Neural cell (in vitro differentiated cells): ENCODE results near the gene SLFN12. TPM values are rescaled to one million over a fixed set of nuclear protein-coding genes. Genes with fewer than 3 reads are reported as not detected.

Experiments used
- H2AFZ ChIP-seq: fragments of 200-600, 300-800 bp; sonication (generic), shearing (Covaris generic); 2 replicates; pipeline ENCODE4 v1.6.0; 2014; ENCODE audit warnings: low read depth, mild to moderate bottlenecking, antibody characterized with exemption, low read length, moderate library complexity
- H3F3A ChIP-seq: fragments of 200-600 bp; shearing (Covaris generic); 2 replicates; pipeline ENCODE4 v1.6.1; 2016; ENCODE audit warnings: mild to moderate bottlenecking, moderate library complexity, mixed read lengths, antibody characterized with exemption, low read length; ENCODE audit not compliant: insufficient read depth, poor library complexity, severe bottlenecking
- H3K27ac ChIP-seq: fragments of 200-600, 300-800 bp; sonication (generic), shearing (Covaris generic); 2 replicates; pipeline ENCODE4 v1.5.1; 2014; ENCODE audit warnings: mild to moderate bottlenecking, low read length, moderate library complexity
- H3K27me3 ChIP-seq: fragments of 300-800, 200-600 bp; sonication (generic), shearing (Covaris generic); 2 replicates; pipeline ENCODE4 v1.6.0; 2014; ENCODE audit warnings: mild to moderate bottlenecking, low read depth, low read length, moderate library complexity; ENCODE audit not compliant: insufficient read depth
- H3K36me3 ChIP-seq: fragments of 300-800, 200-600 bp; sonication (generic), shearing (Covaris generic); 2 replicates; pipeline ENCODE4 v1.5.1; 2014; ENCODE audit warnings: mild to moderate bottlenecking, antibody characterized with exemption, low read length, moderate library complexity; ENCODE audit not compliant: insufficient read depth
- H3K4me2 ChIP-seq: fragments of 300-800, 200-600 bp; sonication (generic), shearing (Covaris generic); 2 replicates; pipeline ENCODE4 v1.6.0; 2014; ENCODE audit warnings: mild to moderate bottlenecking, low read length
- H3K4me3 ChIP-seq: fragments of 300-800, 200-600 bp; sonication (generic), shearing (Covaris generic); 2 replicates; pipeline ENCODE4 v1.5.1; 2014; ENCODE audit warnings: mild to moderate bottlenecking, low read length, moderate library complexity
- H3K79me2 ChIP-seq: fragments of 200-600 bp; shearing (Covaris generic); replicated peaks from 2 replicates; pipeline ENCODE4 v1.6.0; 2014; ENCODE audit warnings: mild to moderate bottlenecking, low read length, moderate library complexity; ENCODE audit not compliant: insufficient read depth
- H3K9ac ChIP-seq: fragments of 300-800, 200-600 bp; sonication (generic), shearing (Covaris generic); 2 replicates; pipeline ENCODE4 v1.6.1; 2016; ENCODE audit warnings: mild to moderate bottlenecking, low read length, mixed read lengths
- H3K9me2 ChIP-seq: fragments of 200-600 bp; shearing (Covaris generic); 2 replicates; pipeline ENCODE4 v1.6.1; 2016; ENCODE audit warnings: mild to moderate bottlenecking, low read length, mixed read lengths; ENCODE audit not compliant: insufficient read depth
- H3K9me3 ChIP-seq: fragments of 200-600, 300-800 bp; sonication (generic), shearing (Covaris generic); 2 replicates; pipeline ENCODE4 v1.6.1; 2016; ENCODE audit warnings: mild to moderate bottlenecking, mixed run types, low read length, moderate library complexity, mixed read lengths
- H4K20me1 ChIP-seq: fragments of 200-600 bp; shearing (Covaris generic); 2 replicates; pipeline ENCODE4 v1.6.1; 2016; ENCODE audit warnings: mild to moderate bottlenecking, mixed run types; ENCODE audit not compliant: insufficient read depth
- EP300 ChIP-seq: fragments of 450-650 bp; conservative IDR thresholded peaks from 2 replicates; pipeline ENCODE4 v1.6.1; 2014; ENCODE audit warnings: antibody characterized with exemption, mild to moderate bottlenecking, moderate library complexity; ENCODE audit not compliant: poor library complexity, severe bottlenecking
- EZH2 ChIP-seq: fragments of 200-600, 300-800 bp; shearing (Covaris generic), sonication (generic); IDR thresholded peaks from 2 replicates; pipeline ENCODE4 v1.6.1; 2014; ENCODE audit warnings: antibody characterized with exemption, low read length, borderline replicate concordance, mild to moderate bottlenecking; ENCODE audit not compliant: insufficient read depth, poor library complexity, severe bottlenecking
- MXI1 ChIP-seq: fragments of 450-650 bp; conservative IDR thresholded peaks from 2 replicates; pipeline ENCODE4 v1.6.1; 2014; ENCODE audit warnings: antibody characterized with exemption, mild to moderate bottlenecking; ENCODE audit not compliant: poor library complexity, severe bottlenecking
- POLR2AphosphoS5 ChIP-seq: IDR thresholded peaks from 2 replicates; pipeline ENCODE4 v1.6.1; 2012
- RAD21 ChIP-seq: fragments of 450-650 bp; conservative IDR thresholded peaks from 2 replicates; pipeline ENCODE4 v1.6.1; 2014; ENCODE audit warnings: antibody characterized with exemption, mild to moderate bottlenecking, moderate library complexity
- SMC3 ChIP-seq: fragments of 450-650 bp; conservative IDR thresholded peaks from 2 replicates; pipeline ENCODE4 v1.6.1; 2014; ENCODE audit warnings: antibody characterized with exemption, mild to moderate bottlenecking, moderate library complexity; ENCODE audit not compliant: poor library complexity
- TAF1 ChIP-seq: IDR thresholded peaks from 2 replicates; pipeline ENCODE4 v1.6.1; 2012; ENCODE audit warnings: low read depth
- polyA minus RNA-seq: library from RNA; depleted of rRNA, polyadenylated mRNA; stranded (reverse); fragments of >200 nt; gene quantifications from 2 replicates; pipeline ENCODE4 v1.2.3, GENCODE V29; 2014
- polyA plus RNA-seq: library from polyadenylated mRNA; depleted of rRNA; stranded (reverse); fragments of >200 nt; gene quantifications from 2 replicates; pipeline ENCODE4 v1.2.3, GENCODE V29; 2014
- TF ChIP-seq, protein P1 (sequence below): IDR thresholded peaks from 2 replicates; pipeline ENCODE4 v1.6.1; 2012; ENCODE audit warnings: borderline replicate concordance
- TF ChIP-seq, protein P2 (sequence below): fragments of 450-650 bp; IDR thresholded peaks from 2 replicates; pipeline ENCODE4 v1.5.1; 2014; ENCODE audit warnings: antibody characterized with exemption, mild to moderate bottlenecking, moderate library complexity; ENCODE audit not compliant: poor library complexity, severe bottlenecking

Gene SLFN12
- polyA plus RNA-seq (not detected in 2 replicates), polyA minus RNA-seq (not detected in 2 replicates)

- Histone ChIP-seq H3K4me3 (no peak within 1 kb of the TSS), H3K9me3 (no peaks in the 10 kb centered on the region), H3K9ac (no peak within 1 kb of the TSS), H3F3A (no peaks in the 10 kb centered on the region), H2AFZ (no peak within 1 kb of the TSS), H4K20me1 (no peaks in the 10 kb centered on the region), H3K4me2 (no peak within 1 kb of the TSS), H3K36me3 (no peaks in the 10 kb centered on the region), H3K27ac (no peak within 1 kb of the TSS), H3K79me2 (no peaks in the 10 kb centered on the region), H3K9me2 (no peaks in the 10 kb centered on the region), H3K27me3 (no peaks in the 10 kb centered on the region)
- TF ChIP-seq SMC3 = no peak
- TF ChIP-seq, protein P1, sequence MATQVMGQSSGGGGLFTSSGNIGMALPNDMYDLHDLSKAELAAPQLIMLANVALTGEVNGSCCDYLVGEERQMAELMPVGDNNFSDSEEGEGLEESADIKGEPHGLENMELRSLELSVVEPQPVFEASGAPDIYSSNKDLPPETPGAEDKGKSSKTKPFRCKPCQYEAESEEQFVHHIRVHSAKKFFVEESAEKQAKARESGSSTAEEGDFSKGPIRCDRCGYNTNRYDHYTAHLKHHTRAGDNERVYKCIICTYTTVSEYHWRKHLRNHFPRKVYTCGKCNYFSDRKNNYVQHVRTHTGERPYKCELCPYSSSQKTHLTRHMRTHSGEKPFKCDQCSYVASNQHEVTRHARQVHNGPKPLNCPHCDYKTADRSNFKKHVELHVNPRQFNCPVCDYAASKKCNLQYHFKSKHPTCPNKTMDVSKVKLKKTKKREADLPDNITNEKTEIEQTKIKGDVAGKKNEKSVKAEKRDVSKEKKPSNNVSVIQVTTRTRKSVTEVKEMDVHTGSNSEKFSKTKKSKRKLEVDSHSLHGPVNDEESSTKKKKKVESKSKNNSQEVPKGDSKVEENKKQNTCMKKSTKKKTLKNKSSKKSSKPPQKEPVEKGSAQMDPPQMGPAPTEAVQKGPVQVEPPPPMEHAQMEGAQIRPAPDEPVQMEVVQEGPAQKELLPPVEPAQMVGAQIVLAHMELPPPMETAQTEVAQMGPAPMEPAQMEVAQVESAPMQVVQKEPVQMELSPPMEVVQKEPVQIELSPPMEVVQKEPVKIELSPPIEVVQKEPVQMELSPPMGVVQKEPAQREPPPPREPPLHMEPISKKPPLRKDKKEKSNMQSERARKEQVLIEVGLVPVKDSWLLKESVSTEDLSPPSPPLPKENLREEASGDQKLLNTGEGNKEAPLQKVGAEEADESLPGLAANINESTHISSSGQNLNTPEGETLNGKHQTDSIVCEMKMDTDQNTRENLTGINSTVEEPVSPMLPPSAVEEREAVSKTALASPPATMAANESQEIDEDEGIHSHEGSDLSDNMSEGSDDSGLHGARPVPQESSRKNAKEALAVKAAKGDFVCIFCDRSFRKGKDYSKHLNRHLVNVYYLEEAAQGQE = no peak
- no peak for TF ChIP-seq TAF1
- TF ChIP-seq EZH2 = no peak
- TF ChIP-seq, protein P2, sequence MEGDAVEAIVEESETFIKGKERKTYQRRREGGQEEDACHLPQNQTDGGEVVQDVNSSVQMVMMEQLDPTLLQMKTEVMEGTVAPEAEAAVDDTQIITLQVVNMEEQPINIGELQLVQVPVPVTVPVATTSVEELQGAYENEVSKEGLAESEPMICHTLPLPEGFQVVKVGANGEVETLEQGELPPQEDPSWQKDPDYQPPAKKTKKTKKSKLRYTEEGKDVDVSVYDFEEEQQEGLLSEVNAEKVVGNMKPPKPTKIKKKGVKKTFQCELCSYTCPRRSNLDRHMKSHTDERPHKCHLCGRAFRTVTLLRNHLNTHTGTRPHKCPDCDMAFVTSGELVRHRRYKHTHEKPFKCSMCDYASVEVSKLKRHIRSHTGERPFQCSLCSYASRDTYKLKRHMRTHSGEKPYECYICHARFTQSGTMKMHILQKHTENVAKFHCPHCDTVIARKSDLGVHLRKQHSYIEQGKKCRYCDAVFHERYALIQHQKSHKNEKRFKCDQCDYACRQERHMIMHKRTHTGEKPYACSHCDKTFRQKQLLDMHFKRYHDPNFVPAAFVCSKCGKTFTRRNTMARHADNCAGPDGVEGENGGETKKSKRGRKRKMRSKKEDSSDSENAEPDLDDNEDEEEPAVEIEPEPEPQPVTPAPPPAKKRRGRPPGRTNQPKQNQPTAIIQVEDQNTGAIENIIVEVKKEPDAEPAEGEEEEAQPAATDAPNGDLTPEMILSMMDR = no peak
- TF ChIP-seq POLR2AphosphoS5 = no peak
- no peak for TF ChIP-seq EP300
Observed at GRCh38 chr17:35432176-35433074, at the start of gene SLFN12. Gene SLFN12 (minus strand): TSS chr17:35432500. CDS start chr17:35423028, 9,472 bp downstream.

DNA sequence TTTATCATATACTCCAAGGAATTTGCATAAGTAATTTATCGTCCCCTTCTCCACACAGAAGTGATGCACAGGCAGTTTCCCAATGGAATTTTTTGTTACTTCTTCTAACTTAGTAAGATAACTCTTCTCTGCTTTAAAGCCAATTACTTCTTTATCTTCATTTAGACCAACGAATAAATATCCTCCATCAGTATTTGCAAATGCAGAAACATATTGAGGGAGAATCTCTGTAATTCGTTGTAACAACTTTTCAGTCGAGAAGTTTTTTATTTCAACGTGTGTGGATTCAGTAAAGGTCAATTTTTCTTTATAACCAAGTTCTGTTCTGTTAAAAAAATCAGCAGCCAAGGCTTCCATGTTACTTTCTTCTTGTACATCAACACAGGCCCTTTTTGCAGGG lies 47.0 kb upstream of the SLFN12 start:
- H4K20me1 ChIP-seq = no peaks in the 10 kb centered on the region
- H3K9me2 ChIP-seq = no peaks in the 10 kb centered on the region
- TF ChIP-seq TAF1 (no peak), SMC3 (no peak), POLR2AphosphoS5 (no peak), RAD21 (no peak), EP300 (no peak), MXI1 (no peak), EZH2 (no peak)
- TF ChIP-seq, protein P1 = no peak
- TF ChIP-seq, protein P2 = no peak
- no peaks in the 10 kb centered on the region for H3F3A ChIP-seq
- no peaks in the 10 kb centered on the region for H3K79me2 ChIP-seq
- H3K9ac ChIP-seq = no peak overlapping the region
- H3K36me3 ChIP-seq = no peaks in the 10 kb centered on the region
- H3K9me3 ChIP-seq = peaks cover under 1% of the 10 kb centered on the region
- H3K27ac ChIP-seq = no peak overlapping the region
- H3K27me3 ChIP-seq = peaks cover 62% of the 10 kb centered on the region
- no peak overlapping the region for H3K4me3 ChIP-seq
- no peak overlapping the region for H2AFZ ChIP-seq
- H3K4me2 ChIP-seq = no peak overlapping the region
